CD4-positive, alpha-beta T cell (primary cell): ENCODE results near the gene ECPAS. TPM values are rescaled to one million over a fixed set of nuclear protein-coding genes. Genes with fewer than 3 reads are reported as not detected.
"Not testable (repeated sequence)": the region's sequence is repeated elsewhere in the genome, so short reads cannot be mapped to it uniquely, and the experiment has no call there.

ENCODE experiments used
- ATAC-seq: fragments of 200-7000 bp; cut with Tn5 transposase; one replicate; pipeline ENCODE4 v1.10.0; 2022; ENCODE audit warnings: mild to moderate bottlenecking; ENCODE audit not compliant: poor library complexity
- CTCF ChIA-PET: fragments of 350-600 bp; sonication (Branson Sonifier 250); formaldehyde crosslinking; loops from one replicate; lab custom pipeline; 2021; ENCODE audit warnings: antibody characterized with exemption, inconsistent platforms; lab: Charles Lee
- POLR2A ChIA-PET: fragments of 350-600 bp; sonication (Branson Sonifier 250); formaldehyde crosslinking; loops from one replicate; lab custom pipeline; 2021; ENCODE audit warnings: antibody characterized with exemption, inconsistent platforms; lab: Charles Lee
- DNase-seq, 14 experiments: peaks; one replicate each; pipeline ENCODE4 v3.0.0-alpha.2; 2013 to 2020; ENCODE audit warnings: mixed read lengths in 2 of 14
- H3K27ac ChIP-seq, 2 donors: one replicate each; pipeline versions ENCODE4 v1.5.1 to v1.7.0; 2013; ENCODE audit warnings: low read length in 2 of 2, low read depth in 1 of 2, mild to moderate bottlenecking in 1 of 2
- H3K27me3 ChIP-seq, 2 experiments: 1 replicate in 1 of 2; 2 replicates in 1 of 2; pipeline versions ENCODE4 v1.6.1 to v1.7.0; 2013; ENCODE audit warnings: low read length in 2 of 2, control low read depth in 1 of 2, mild to moderate bottlenecking in 1 of 2, moderate library complexity in 1 of 2; ENCODE audit not compliant: insufficient read depth in 2 of 2, control insufficient read depth in 1 of 2
- H3K36me3 ChIP-seq: one replicate; pipeline ENCODE4 v1.6.1; 2013; ENCODE audit warnings: low read length, control low read depth; ENCODE audit not compliant: insufficient read depth
- H3K4me1 ChIP-seq: one replicate; pipeline ENCODE4 v1.6.1; 2013; ENCODE audit warnings: low read length, control low read depth; ENCODE audit not compliant: insufficient read depth
- H3K4me3 ChIP-seq: one replicate; pipeline ENCODE4 v1.5.1; 2013; ENCODE audit warnings: mild to moderate bottlenecking, low read length, moderate library complexity
- H3K9me3 ChIP-seq, 2 experiments: 1 replicate in 1 of 2; 2 replicates in 1 of 2; pipeline versions ENCODE4 v1.6.1 to v1.7.0; 2013; ENCODE audit warnings: low read length in 2 of 2, mild to moderate bottlenecking in 2 of 2, control low read depth in 1 of 2, moderate library complexity in 1 of 2; ENCODE audit not compliant: control insufficient read depth in 1 of 2, insufficient read depth in 1 of 2
- H3K27ac Mint-ChIP-seq: one replicate; pipeline ENCODE4 v1.8.0; 2020; ENCODE audit warnings: mixed read lengths
- H3K27me3 Mint-ChIP-seq: one replicate; pipeline ENCODE4 v1.8.0; 2021; ENCODE audit warnings: mixed read lengths
- H3K36me3 Mint-ChIP-seq: one replicate; pipeline ENCODE4 v1.8.0; 2021; ENCODE audit warnings: low read depth, mixed read lengths
- H3K4me1 Mint-ChIP-seq: one replicate; pipeline ENCODE4 v1.8.0; 2021; ENCODE audit warnings: low read depth, mixed read lengths
- H3K4me3 Mint-ChIP-seq: one replicate; pipeline ENCODE4 v1.8.0; 2020; ENCODE audit warnings: mild to moderate bottlenecking, mixed read lengths
- H3K9me3 Mint-ChIP-seq: one replicate; pipeline ENCODE4 v1.8.0; 2020; ENCODE audit warnings: mixed read lengths
- intact Hi-C, 2 experiments: fragments of 100-400 bp; cut with DNase I in 1 of 2; cut with micrococcal nuclease in 1 of 2; formaldehyde crosslinking; loops; one replicate each; pipeline versions ENCODE4 v1.15.1 to v1.9.0; 2023 to 2025; cut with DNase I, micrococcal nuclease
- total RNA-seq, 174 experiments: library from RNA in 2 of 174; stranded (reverse) in 2 of 174; gene quantifications; one replicate each; pipeline ENCODE4 v1.2.3 and lab custom pipeline; 2021 to 2026
- TF ChIP-seq, protein P1 (sequence below): fragments of 200-600 bp; IDR thresholded peaks from one replicate; pipeline ENCODE4 v1.8.0; 2022; ENCODE audit warnings: antibody characterized with exemption, mild to moderate bottlenecking

Gene ECPAS
- total RNA-seq, 2 experiments from 2014 or later: 36.6 to 37.5 TPM

DNA sequence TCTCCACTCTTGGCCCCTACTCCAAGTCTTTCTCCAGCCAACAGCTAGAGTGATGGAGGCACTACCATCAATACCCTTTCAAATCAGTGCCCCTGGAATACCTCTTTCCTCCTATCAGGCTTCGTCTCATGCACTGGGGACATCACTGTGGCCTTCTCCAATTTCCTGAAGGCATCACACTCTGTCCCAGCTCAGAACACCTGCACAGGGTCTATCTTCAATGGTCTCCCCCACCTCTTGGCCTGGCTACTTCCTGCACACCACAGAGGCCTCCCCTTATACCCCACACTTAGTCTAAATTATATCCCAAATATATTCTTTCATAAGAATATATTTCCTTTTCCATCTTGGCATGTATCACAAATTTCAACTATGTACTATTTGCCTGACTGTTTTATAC is 34.5 kb downstream of the ECPAS start:
- no peaks in the 10 kb centered on the region for H3K27me3 Mint-ChIP-seq
- no peak overlapping the region for H3K4me3 Mint-ChIP-seq
- CTCF ChIA-PET: no interaction called here
- Histone ChIP-seq H3K27ac (no peak overlapping the region), H3K27me3 (no peaks in the 10 kb centered on the region), H3K36me3 (peaks cover 20% of the 10 kb centered on the region), H3K4me1 (no peaks in the 10 kb centered on the region), H3K9me3 (no peaks in the 10 kb centered on the region), H3K4me3 (no peak overlapping the region)
- H3K36me3 Mint-ChIP-seq: peaks cover 36% of the 10 kb centered on the region
- intact Hi-C loops: no loop called here
- ATAC-seq (no peak), DNase-seq (no peak)
- no peak overlapping the region for H3K27ac Mint-ChIP-seq
- peaks cover 21% of the 10 kb centered on the region for H3K4me1 Mint-ChIP-seq
- POLR2A ChIA-PET: no interaction called here
- no peaks in the 10 kb centered on the region for H3K9me3 Mint-ChIP-seq
- TF ChIP-seq, protein P1, sequence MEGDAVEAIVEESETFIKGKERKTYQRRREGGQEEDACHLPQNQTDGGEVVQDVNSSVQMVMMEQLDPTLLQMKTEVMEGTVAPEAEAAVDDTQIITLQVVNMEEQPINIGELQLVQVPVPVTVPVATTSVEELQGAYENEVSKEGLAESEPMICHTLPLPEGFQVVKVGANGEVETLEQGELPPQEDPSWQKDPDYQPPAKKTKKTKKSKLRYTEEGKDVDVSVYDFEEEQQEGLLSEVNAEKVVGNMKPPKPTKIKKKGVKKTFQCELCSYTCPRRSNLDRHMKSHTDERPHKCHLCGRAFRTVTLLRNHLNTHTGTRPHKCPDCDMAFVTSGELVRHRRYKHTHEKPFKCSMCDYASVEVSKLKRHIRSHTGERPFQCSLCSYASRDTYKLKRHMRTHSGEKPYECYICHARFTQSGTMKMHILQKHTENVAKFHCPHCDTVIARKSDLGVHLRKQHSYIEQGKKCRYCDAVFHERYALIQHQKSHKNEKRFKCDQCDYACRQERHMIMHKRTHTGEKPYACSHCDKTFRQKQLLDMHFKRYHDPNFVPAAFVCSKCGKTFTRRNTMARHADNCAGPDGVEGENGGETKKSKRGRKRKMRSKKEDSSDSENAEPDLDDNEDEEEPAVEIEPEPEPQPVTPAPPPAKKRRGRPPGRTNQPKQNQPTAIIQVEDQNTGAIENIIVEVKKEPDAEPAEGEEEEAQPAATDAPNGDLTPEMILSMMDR: no peak

DNA sequence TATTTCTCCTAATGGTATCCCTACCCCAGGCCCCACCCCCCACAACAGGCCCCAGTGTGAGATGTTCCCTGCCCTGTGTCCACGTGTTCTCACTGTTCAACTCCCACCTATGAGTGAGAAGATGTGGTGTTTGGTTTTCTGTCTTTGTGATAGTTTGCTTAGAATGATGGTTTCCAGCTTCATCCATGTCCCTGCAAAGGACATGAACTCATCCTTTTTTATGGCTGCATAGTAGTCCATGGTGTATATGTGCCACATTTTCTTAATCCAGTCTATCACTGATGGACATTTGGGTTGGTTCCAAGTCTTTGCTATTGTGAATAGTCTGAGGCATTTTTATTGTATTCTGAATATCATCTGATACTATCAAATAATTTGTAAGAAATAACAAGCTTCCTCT is 38.4 kb downstream of the ECPAS start:
- H3K27ac ChIP-seq, H3K9me3 ChIP-seq, H3K4me3 ChIP-seq, intact Hi-C loops, POLR2A ChIA-PET, H3K27me3 Mint-ChIP-seq, H3K27ac Mint-ChIP-seq, DNase-seq, H3K27me3 ChIP-seq, H3K4me1 ChIP-seq, ATAC-seq, H3K4me3 Mint-ChIP-seq, H3K9me3 Mint-ChIP-seq, H3K4me1 Mint-ChIP-seq: not testable (repeated sequence)
- H3K36me3 Mint-ChIP-seq: peaks cover 64% of the 10 kb centered on the region
- CTCF ChIA-PET: interaction anchor here (0.6 kb wide), 1 partner anchor 60 kb away, joined by 3 read pairs; no protein-coding TSS in a partner anchor
- peaks cover 44% of the 10 kb centered on the region for H3K36me3 ChIP-seq

DNA sequence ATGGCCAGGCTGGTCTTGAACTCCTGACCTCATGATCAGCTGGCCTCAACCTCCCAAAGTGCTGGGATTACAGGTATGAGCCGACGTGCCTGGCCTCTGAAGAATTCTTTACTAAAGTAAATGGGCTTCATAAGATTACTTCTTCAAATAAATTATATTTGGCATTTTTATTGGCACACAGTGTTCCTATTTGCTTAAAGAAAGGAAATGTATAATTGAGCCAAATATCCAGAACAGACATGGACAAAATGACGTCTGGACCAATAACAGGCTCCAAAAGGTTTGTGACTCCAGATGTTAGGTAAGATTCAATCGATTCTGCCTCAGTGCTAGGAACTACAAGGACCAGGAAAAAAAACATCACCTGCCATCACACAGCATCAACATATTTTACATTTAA is 40.7 kb downstream of the ECPAS start:
- H3K27ac Mint-ChIP-seq: no peak overlapping the region
- H3K36me3 ChIP-seq: peaks cover 52% of the 10 kb centered on the region
- H3K9me3 ChIP-seq: no peaks in the 10 kb centered on the region
- ATAC-seq: no peak
- no peak overlapping the region for H3K4me3 ChIP-seq
- no peaks in the 10 kb centered on the region for H3K27me3 Mint-ChIP-seq
- H3K27ac ChIP-seq: no peak overlapping the region
- intact Hi-C loops: no loop called here
- H3K4me1 Mint-ChIP-seq: no peaks in the 10 kb centered on the region
- H3K9me3 Mint-ChIP-seq: no peaks in the 10 kb centered on the region
- ChIA-PET CTCF (no interaction called here), POLR2A (no interaction called here)
- no peak overlapping the region for H3K4me3 Mint-ChIP-seq
- TF ChIP-seq, protein P1: no peak
- no peaks in the 10 kb centered on the region for H3K27me3 ChIP-seq
- peaks cover 77% of the 10 kb centered on the region for H3K36me3 Mint-ChIP-seq
- no peaks in the 10 kb centered on the region for H3K4me1 ChIP-seq
- DNase-seq: no peak

DNA sequence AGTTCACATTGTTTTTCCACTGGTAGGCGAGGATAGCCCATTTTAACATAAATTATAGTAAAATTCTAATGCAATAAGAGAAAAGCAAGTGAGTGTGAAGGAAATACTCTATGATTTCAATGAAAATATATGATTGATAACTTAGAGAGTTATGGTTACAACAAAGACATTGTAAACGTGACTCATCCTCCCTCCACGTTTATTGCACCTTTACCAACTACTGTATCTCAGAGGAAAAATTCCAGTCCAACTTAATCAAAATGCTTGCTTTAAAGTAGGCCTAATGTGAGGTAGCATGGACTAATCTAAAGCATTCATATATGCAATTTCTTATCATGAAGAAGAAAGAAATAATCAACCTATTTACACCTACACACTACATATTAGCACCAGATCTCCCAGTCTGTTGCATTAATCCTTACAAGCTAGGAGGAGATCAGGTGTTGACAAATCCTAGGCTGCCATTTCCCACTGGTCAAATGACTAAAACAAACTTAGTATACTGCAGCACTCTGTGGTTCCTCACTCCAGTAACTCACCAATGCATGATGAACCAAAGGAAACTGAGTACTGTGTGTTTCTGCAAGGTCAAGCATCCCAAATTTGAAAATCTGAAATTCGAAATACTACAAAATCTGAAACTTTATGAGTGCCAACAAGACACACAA is 41.7 kb downstream of the ECPAS start:
- Mint-ChIP-seq H3K27ac (no peak overlapping the region), H3K9me3 (no peaks in the 10 kb centered on the region), H3K4me3 (no peak overlapping the region), H3K36me3 (peaks cover 81% of the 10 kb centered on the region), H3K4me1 (no peaks in the 10 kb centered on the region), H3K27me3 (no peaks in the 10 kb centered on the region)
- Histone ChIP-seq H3K36me3 (peaks cover 54% of the 10 kb centered on the region), H3K4me1 (no peaks in the 10 kb centered on the region), H3K4me3 (no peak overlapping the region), H3K9me3 (no peaks in the 10 kb centered on the region), H3K27ac (no peak overlapping the region), H3K27me3 (no peaks in the 10 kb centered on the region)
- ATAC-seq (no peak), DNase-seq (no peak)
- intact Hi-C loops: no loop called here
- CTCF ChIA-PET: no interaction called here
- POLR2A ChIA-PET: no interaction called here
- TF ChIP-seq, protein P1: no peak
